ENCODE results near the gene RBM15B.
A peak's percentile ranks its signal among the peaks of the same experiment; 100 is the strongest.

RBM15B gene

GRCh38 chr3:51400166-51400565 lies 9.1 kb downstream of the RBM15B start:
- DNase-seq (ENCODE audit: low spot score in 2 of 2) (no peak), ATAC-seq (replicated peaks; ENCODE audit: extremely low read depth, poor library complexity, severe bottlenecking) (no peak)
- peaks cover 18% of the 10 kb centered on the region for H3K4me1 Mint-ChIP-seq
- no peaks in the 10 kb centered on the region for H3K9me3 Mint-ChIP-seq
- H3K27ac Mint-ChIP-seq (ENCODE audit: low read depth), result peak overlapping the region; percentile 51
- no peaks in the 10 kb centered on the region for H3K27me3 Mint-ChIP-seq
- H3K4me3 Mint-ChIP-seq, result no peak overlapping the region
- peaks cover 32% of the 10 kb centered on the region for H3K36me3 Mint-ChIP-seq (ENCODE audit: insufficient read depth)

- H3K27ac Mint-ChIP-seq (ENCODE audit: low read depth), result no peak overlapping the region
- no peaks in the 10 kb centered on the region for H3K27me3 Mint-ChIP-seq
- no peak overlapping the region for H3K4me3 Mint-ChIP-seq
- DNase-seq (ENCODE audit: low spot score in 2 of 2) (no peak), ATAC-seq (replicated peaks; ENCODE audit: extremely low read depth, poor library complexity, severe bottlenecking) (no peak)
- H3K9me3 Mint-ChIP-seq, result no peaks in the 10 kb centered on the region
- peaks cover 33% of the 10 kb centered on the region for H3K36me3 Mint-ChIP-seq (ENCODE audit: insufficient read depth)
- H3K4me1 Mint-ChIP-seq, result peaks cover 12% of the 10 kb centered on the region
These were observed 10.7 kb downstream of the RBM15B start for GRCh38 chr3:51401735-51402134.

- Mint-ChIP-seq H3K4me1 (peaks cover 6% of the 10 kb centered on the region), H3K4me3 (no peak overlapping the region), H3K36me3 (ENCODE audit: insufficient read depth) (peaks cover 30% of the 10 kb centered on the region), H3K27ac (ENCODE audit: low read depth) (no peak overlapping the region), H3K9me3 (no peaks in the 10 kb centered on the region), H3K27me3 (no peaks in the 10 kb centered on the region)
- DNase-seq (ENCODE audit: low spot score in 2 of 2), result no peak
- ATAC-seq (replicated peaks; ENCODE audit: extremely low read depth, poor library complexity, severe bottlenecking), result no peak
These were observed 12.6 kb downstream of the RBM15B start for GRCh38 chr3:51403675-51404074.

GRCh38 chr3:51408021-51408420 lies 16.9 kb downstream of the RBM15B start:
- Mint-ChIP-seq H3K9me3 (no peaks in the 10 kb centered on the region), H3K27ac (ENCODE audit: low read depth) (no peak overlapping the region), H3K4me3 (no peak overlapping the region), H3K27me3 (no peaks in the 10 kb centered on the region), H3K4me1 (peaks cover 17% of the 10 kb centered on the region), H3K36me3 (ENCODE audit: insufficient read depth) (peaks cover 44% of the 10 kb centered on the region)
- ATAC-seq (replicated peaks; ENCODE audit: extremely low read depth, poor library complexity, severe bottlenecking) (no peak), DNase-seq (ENCODE audit: low spot score in 2 of 2) (no peak)

- ATAC-seq (replicated peaks; ENCODE audit: extremely low read depth, poor library complexity, severe bottlenecking) (no peak), DNase-seq (ENCODE audit: low spot score in 2 of 2) (no peak)
- peaks cover 47% of the 10 kb centered on the region for H3K36me3 Mint-ChIP-seq (ENCODE audit: insufficient read depth)
- H3K4me1 Mint-ChIP-seq, result peaks cover 17% of the 10 kb centered on the region
- no peak overlapping the region for H3K4me3 Mint-ChIP-seq
- H3K27ac Mint-ChIP-seq (ENCODE audit: low read depth), result no peak overlapping the region
- H3K9me3 Mint-ChIP-seq, result no peaks in the 10 kb centered on the region
- no peaks in the 10 kb centered on the region for H3K27me3 Mint-ChIP-seq
These were observed 17.7 kb downstream of the RBM15B start for GRCh38 chr3:51408813-51409212.

- Mint-ChIP-seq H3K36me3 (ENCODE audit: insufficient read depth) (peaks cover 49% of the 10 kb centered on the region), H3K4me1 (no peaks in the 10 kb centered on the region), H3K27ac (ENCODE audit: low read depth) (peak overlapping the region; percentile 9), H3K4me3 (no peak overlapping the region), H3K27me3 (no peaks in the 10 kb centered on the region), H3K9me3 (no peaks in the 10 kb centered on the region)
- DNase-seq (ENCODE audit: low spot score in 2 of 2), result no peak
- no peak for ATAC-seq (replicated peaks; ENCODE audit: extremely low read depth, poor library complexity, severe bottlenecking)
These were observed 31.1 kb downstream of the RBM15B start for GRCh38 chr3:51422211-51422610.

- Mint-ChIP-seq H3K36me3 (ENCODE audit: insufficient read depth) (peaks cover 59% of the 10 kb centered on the region), H3K4me1 (no peaks in the 10 kb centered on the region)
- DNase-seq (ENCODE audit: low spot score in 2 of 2), result no peak
These were observed 35.8 kb downstream of the RBM15B start for GRCh38 chr3:51426921-51427320.

GRCh38 chr3:51429138-51429537 lies 38.1 kb downstream of the RBM15B start:
- Mint-ChIP-seq H3K9me3 (no peaks in the 10 kb centered on the region), H3K36me3 (ENCODE audit: insufficient read depth) (peaks cover 55% of the 10 kb centered on the region), H3K27me3 (no peaks in the 10 kb centered on the region), H3K27ac (ENCODE audit: low read depth) (no peak overlapping the region), H3K4me1 (no peaks in the 10 kb centered on the region), H3K4me3 (no peak overlapping the region)
- no peak for ATAC-seq (replicated peaks; ENCODE audit: extremely low read depth, poor library complexity, severe bottlenecking)
- no peak for DNase-seq (ENCODE audit: low spot score in 2 of 2)

More at GRCh38 chr3:51426921-51427320, 35.8 kb downstream of the RBM15B start:
- no peaks in the 10 kb centered on the region for H3K27me3 Mint-ChIP-seq
- ATAC-seq (replicated peaks; ENCODE audit: extremely low read depth, poor library complexity, severe bottlenecking), result no peak
- H3K4me3 Mint-ChIP-seq, result no peak overlapping the region
- H3K27ac Mint-ChIP-seq (ENCODE audit: low read depth), result no peak overlapping the region
- H3K9me3 Mint-ChIP-seq, result no peaks in the 10 kb centered on the region

GRCh38 chr3:51434110-51434509 lies 43.0 kb downstream of the RBM15B start:
- H3K36me3 Mint-ChIP-seq (ENCODE audit: insufficient read depth), result peaks cover 35% of the 10 kb centered on the region
- DNase-seq (ENCODE audit: low spot score in 2 of 2) (no peak), ATAC-seq (replicated peaks; ENCODE audit: extremely low read depth, poor library complexity, severe bottlenecking) (no peak)
- H3K27ac Mint-ChIP-seq (ENCODE audit: low read depth), result no peak overlapping the region
- H3K9me3 Mint-ChIP-seq, result no peaks in the 10 kb centered on the region
- H3K4me1 Mint-ChIP-seq, result peaks cover 7% of the 10 kb centered on the region
- no peak overlapping the region for H3K4me3 Mint-ChIP-seq
- no peaks in the 10 kb centered on the region for H3K27me3 Mint-ChIP-seq

- Mint-ChIP-seq H3K4me3 (no peak overlapping the region), H3K27ac (ENCODE audit: low read depth) (peak overlapping the region; percentile 1), H3K9me3 (no peaks in the 10 kb centered on the region), H3K27me3 (no peaks in the 10 kb centered on the region), H3K4me1 (peaks cover 7% of the 10 kb centered on the region), H3K36me3 (ENCODE audit: insufficient read depth) (peaks cover 30% of the 10 kb centered on the region)
- ATAC-seq (replicated peaks; ENCODE audit: extremely low read depth, poor library complexity, severe bottlenecking) (peak; percentile 76), DNase-seq (ENCODE audit: low spot score in 2 of 2) (peak; percentile 18 to 29)
These were observed 43.8 kb downstream of the RBM15B start for GRCh38 chr3:51434746-51435327.

GRCh38 chr3:51436998-51437639 lies 46.0 kb downstream of the RBM15B start:
- no peak for DNase-seq (ENCODE audit: low spot score in 2 of 2)
- Mint-ChIP-seq H3K27ac (ENCODE audit: low read depth) (peak overlapping the region; percentile 61), H3K9me3 (no peaks in the 10 kb centered on the region), H3K4me3 (no peak overlapping the region), H3K36me3 (ENCODE audit: insufficient read depth) (peaks cover 30% of the 10 kb centered on the region), H3K27me3 (no peaks in the 10 kb centered on the region), H3K4me1 (peaks cover 13% of the 10 kb centered on the region)
- ATAC-seq (replicated peaks; ENCODE audit: extremely low read depth, poor library complexity, severe bottlenecking), result no peak

- Mint-ChIP-seq H3K4me3 (no peak overlapping the region), H3K9me3 (no peaks in the 10 kb centered on the region), H3K36me3 (ENCODE audit: insufficient read depth) (peaks cover 32% of the 10 kb centered on the region), H3K27me3 (no peaks in the 10 kb centered on the region), H3K27ac (ENCODE audit: low read depth) (peak overlapping the region; percentile 9), H3K4me1 (peaks cover 14% of the 10 kb centered on the region)
- ATAC-seq (replicated peaks; ENCODE audit: extremely low read depth, poor library complexity, severe bottlenecking) (no peak), DNase-seq (ENCODE audit: low spot score in 2 of 2) (no peak)
These were observed 50.4 kb downstream of the RBM15B start for GRCh38 chr3:51441282-51442030.

Measured in central memory CD8-positive, alpha-beta T cell (primary cell).